HCT116 (cell line): ENCODE data around the gene HOXD8. TPM values are rescaled to one million over a fixed set of nuclear protein-coding genes. Genes with fewer than 3 reads are reported as not detected.

Source experiments
- ATAC-seq: fragments of 200-7000 bp; cut with Tn5 transposase; 2 replicates; pipeline ENCODE4 v1.9.1; 2020; ENCODE audit warnings: mild to moderate bottlenecking, moderate library complexity
- BruUV-seq: library from RNA; stranded (reverse); fragments of 400-500 nt; replicated peaks from 2 replicates; lab custom pipeline; 2021; lab: Mats Ljungman, UMichigan
- CTCF ChIA-PET: fragments of 300-600 bp; sonication (Branson Sonifier 250); formaldehyde crosslinking; loops from one replicate; lab custom pipeline; 2021; ENCODE audit warnings: antibody characterized with exemption; lab: Charles Lee
- POLR2A ChIA-PET: fragments of 300-600, 350-600 bp; sonication (Branson Sonifier 250); formaldehyde crosslinking; loops from one replicate; lab custom pipeline; 2021; ENCODE audit warnings: antibody characterized with exemption; lab: Charles Lee
- RAD21 ChIA-PET, 2 experiments: fragments of 300-600 bp; sonication (Branson Sonifier 250); formaldehyde crosslinking; loops; one replicate each; lab custom pipeline; 2023; ENCODE audit warnings: low total read pairs in 2 of 2; ENCODE audit not compliant: uncharacterized antibody in 2 of 2, unreplicated experiment in 2 of 2, low non-redundant PET in 1 of 2; lab: Charles Lee
- DNase-seq: peaks from one replicate; pipeline ENCODE4 v3.0.0-alpha.2; 2010; ENCODE audit warnings: low read depth, low spot score
- H2AFZ ChIP-seq: fragments of 200-600 bp; shearing (Covaris generic), sonication (generic); 2 replicates; pipeline ENCODE4 v1.6.1; 2017; ENCODE audit warnings: low read depth, mixed run types, mixed read lengths, antibody characterized with exemption, low read length; ENCODE audit not compliant: poor library complexity, severe bottlenecking
- H3K27ac ChIP-seq: 2 replicates; pipeline ENCODE4 v1.5.1; 2012; ENCODE audit warnings: low read depth, low read length
- H3K27me3 ChIP-seq: fragments of 200-600 bp; sonication (generic); 2 replicates; pipeline ENCODE4 v1.6.1; 2016; ENCODE audit warnings: mixed run types, low read length, mixed read lengths; ENCODE audit not compliant: insufficient read depth
- H3K36me3 ChIP-seq, 2 experiments: fragments of 200-500 bp in 1 of 2; fragments of 200-600 bp in 1 of 2; sonication (Bioruptor generic) in 1 of 2; sonication (generic) in 1 of 2; 2 replicates each; pipeline versions ENCODE4 v1.5.1 to v1.6.1; 2014 to 2016; ENCODE audit warnings: low read length in 2 of 2, inconsistent platforms in 1 of 2, mixed read lengths in 1 of 2, mixed run types in 1 of 2; ENCODE audit not compliant: insufficient read depth in 2 of 2, control insufficient read depth in 1 of 2
- H3K4me1 ChIP-seq, 2 experiments: fragments of 200-600 bp in 1 of 2; sonication (generic) in 1 of 2; 2 replicates each; pipeline versions ENCODE4 v1.5.1 to v1.6.1; 2012 to 2017; ENCODE audit warnings: low read length in 2 of 2, inconsistent platforms in 1 of 2, mild to moderate bottlenecking in 1 of 2, mixed read lengths in 1 of 2, mixed run types in 1 of 2, moderate library complexity in 1 of 2; ENCODE audit not compliant: insufficient read depth in 2 of 2, control insufficient read depth in 1 of 2
- H3K4me2 ChIP-seq: fragments of 200-600 bp; sonication (generic); 2 replicates; pipeline ENCODE4 v1.6.1; 2017; ENCODE audit warnings: mixed run types, low read length, mixed read lengths
- H3K4me3 ChIP-seq, 2 experiments: fragments of 200-600 bp in 1 of 2; sonication (generic) in 1 of 2; replicated peaks in 1 of 2; 2 replicates each; pipeline ENCODE4 v1.5.1; 2011 to 2016; ENCODE audit warnings: low read length in 2 of 2, control low read depth in 1 of 2, low read depth in 1 of 2, mild to moderate bottlenecking in 1 of 2, mixed read lengths in 1 of 2, mixed run types in 1 of 2
- H3K79me2 ChIP-seq: fragments of 200-600 bp; sonication (generic); 2 replicates; pipeline ENCODE4 v1.6.1; 2017; ENCODE audit warnings: mild to moderate bottlenecking, mixed run types, low read length, moderate library complexity, mixed read lengths; ENCODE audit not compliant: insufficient read depth
- H3K9ac ChIP-seq: fragments of 200-600 bp; sonication (generic); 2 replicates; pipeline ENCODE4 v1.6.1; 2016; ENCODE audit warnings: low read length, mixed read lengths
- H3K9me2 ChIP-seq: fragments of 200-600 bp; sonication (generic), shearing (Covaris generic); 2 replicates; pipeline ENCODE4 v1.6.1; 2017; ENCODE audit warnings: mixed run types, mild to moderate bottlenecking, moderate library complexity; ENCODE audit not compliant: insufficient read depth
- H3K9me3 ChIP-seq, 2 experiments: fragments of 200-500 bp in 1 of 2; fragments of 200-600 bp in 1 of 2; sonication (Bioruptor generic) in 1 of 2; sonication (generic) in 1 of 2; 2 replicates each; pipeline ENCODE4 v1.6.1; 2014 to 2017; ENCODE audit warnings: low read length in 2 of 2, mixed read lengths in 2 of 2, inconsistent platforms in 1 of 2, low read depth in 1 of 2, mild to moderate bottlenecking in 1 of 2, mixed run types in 1 of 2, moderate library complexity in 1 of 2; ENCODE audit not compliant: control insufficient read depth in 1 of 2, insufficient read depth in 1 of 2
- H4K20me1 ChIP-seq: fragments of 200-600 bp; sonication (generic), shearing (Covaris generic); 2 replicates; pipeline ENCODE4 v1.6.1; 2017; ENCODE audit warnings: mixed run types, mild to moderate bottlenecking, moderate library complexity; ENCODE audit not compliant: insufficient read depth
- CBX3 ChIP-seq: IDR thresholded peaks from 2 replicates; pipeline ENCODE4 v1.6.1; 2012; ENCODE audit warnings: low read depth
- CTCF ChIP-seq, 3 experiments: fragments of 200-600 bp in 1 of 3; sonication (generic) in 1 of 3; IDR thresholded peaks in 2 of 3; conservative IDR thresholded peaks in 1 of 3; 2 replicates each; pipeline ENCODE4 v1.5.1; 2012 to 2017; ENCODE audit warnings: low read depth in 2 of 3, low read length in 2 of 3, antibody characterized with exemption in 1 of 3, borderline replicate concordance in 1 of 3, control low read depth in 1 of 3, mild to moderate bottlenecking in 1 of 3, mixed read lengths in 1 of 3, mixed run types in 1 of 3, moderate library complexity in 1 of 3; ENCODE audit not compliant: insufficient read depth in 1 of 3
- EGR1 ChIP-seq: IDR thresholded peaks from 2 replicates; pipeline ENCODE4 v1.6.1; 2012; ENCODE audit warnings: low read depth
- ELF1 ChIP-seq: IDR thresholded peaks from 2 replicates; pipeline ENCODE4 v1.6.1; 2012; ENCODE audit warnings: low read depth, borderline replicate concordance
- JUND ChIP-seq: IDR thresholded peaks from 2 replicates; pipeline ENCODE4 v1.6.1; 2012
- POLR2AphosphoS5 ChIP-seq: IDR thresholded peaks from 2 replicates; pipeline ENCODE4 v1.6.1; 2011; ENCODE audit warnings: mild to moderate bottlenecking, low read depth, low read length, moderate library complexity
- REST ChIP-seq: IDR thresholded peaks from 2 replicates; pipeline ENCODE4 v1.6.1; 2012; ENCODE audit warnings: low read depth
- SP1 ChIP-seq: IDR thresholded peaks from 2 replicates; pipeline ENCODE4 v1.6.1; 2012; ENCODE audit warnings: low read depth
- YY1 ChIP-seq: IDR thresholded peaks from 2 replicates; pipeline ENCODE4 v1.6.1; 2011; ENCODE audit warnings: low read length, low read depth, moderate library complexity, mild to moderate bottlenecking; ENCODE audit not compliant: insufficient replicate concordance; ENCODE audit errors: extremely low read depth
- ZFX ChIP-seq: fragments of 450-650 bp; IDR thresholded peaks from 2 replicates; pipeline ENCODE4 v1.6.1; 2017
- ZNF274 ChIP-seq: fragments of 200-500 bp; sonication (Bioruptor generic); IDR thresholded peaks from 2 replicates; pipeline ENCODE4 v1.6.1; 2014; ENCODE audit warnings: mild to moderate bottlenecking, low read depth, low read length, inconsistent platforms
- intact Hi-C: fragments of 100-400 bp; cut with micrococcal nuclease; formaldehyde crosslinking; loops from 2 replicates; pipeline ENCODE4 v1.10.0; 2022
- total RNA-seq: library from RNA; stranded (reverse); gene quantifications from one replicate; pipeline ENCODE4 v1.2.1, GENCODE V29; 2021; ENCODE audit not compliant: unreplicated experiment

HOXD8 gene
- total RNA-seq, 1 experiment from 2014 or later, result 6.0 TPM

GRCh38 chr2:176177580-176178037 lies 48.1 kb downstream of the HOXD8 start:
- Histone ChIP-seq H3K27ac (no peak overlapping the region), H3K27me3 (no peaks in the 10 kb centered on the region), H3K79me2 (no peaks in the 10 kb centered on the region), H3K4me1 (no peaks in the 10 kb centered on the region), H4K20me1 (no peaks in the 10 kb centered on the region), H3K4me2 (no peak overlapping the region), H3K36me3 (no peaks in the 10 kb centered on the region), H3K9me2 (no peaks in the 10 kb centered on the region), H3K4me3 (no peak overlapping the region), H2AFZ (no peak overlapping the region), H3K9me3 (no peaks in the 10 kb centered on the region), H3K9ac (no peak overlapping the region)
- CTCF ChIA-PET, result no interaction called here
- no TSS peak for BruUV-seq
- DNase-seq (no peak), ATAC-seq (no peak)
- intact Hi-C loops, result no loop called here
- RAD21 ChIA-PET, result no interaction called here
- POLR2A ChIA-PET, result no interaction called here
- TF ChIP-seq CBX3 (no peak), JUND (no peak), ELF1 (no peak), POLR2AphosphoS5 (no peak), ZNF274 (no peak)

DNA sequence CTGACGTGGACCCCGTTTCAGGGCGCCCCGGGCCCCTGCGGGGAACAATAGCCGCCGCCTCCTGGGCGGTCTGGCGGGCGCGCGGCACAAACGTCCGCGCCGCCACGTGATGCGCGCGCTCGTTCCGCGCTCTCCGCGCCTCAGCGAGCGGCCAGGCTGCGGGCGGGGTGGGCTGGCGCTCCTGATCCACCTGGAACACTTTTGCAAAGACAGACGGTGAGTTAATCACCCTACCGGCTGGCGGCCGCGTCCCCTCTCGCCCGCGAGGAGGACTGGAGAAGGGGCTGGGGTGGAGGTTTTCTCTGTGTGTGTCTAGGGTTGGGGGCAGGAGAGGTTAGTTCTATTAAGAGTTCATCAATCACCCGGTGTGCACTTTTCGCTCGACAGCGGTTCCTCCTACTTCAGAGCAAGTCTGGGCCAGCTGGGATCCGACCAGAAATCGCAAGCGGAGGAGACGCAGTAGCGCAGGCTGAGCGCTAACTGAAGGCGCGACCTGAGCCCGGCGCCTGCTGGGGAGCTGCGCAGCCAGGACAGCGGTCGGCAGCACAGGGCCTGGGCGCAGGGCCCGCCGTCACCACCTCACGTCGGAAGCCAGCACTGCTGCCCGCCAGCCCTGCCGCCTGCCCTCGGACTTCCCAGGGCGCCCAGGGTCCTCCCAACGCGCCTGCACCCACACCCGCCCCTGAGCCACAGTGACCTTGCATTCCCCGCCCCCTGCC lies 48.7 kb downstream of the HOXD8 start:
- no TSS peak for BruUV-seq

More for the DNA sequence above, 48.7 kb downstream of the HOXD8 start:
- no peak for ATAC-seq
- H3K27ac ChIP-seq, result no peak overlapping the region
- no peaks in the 10 kb centered on the region for H3K9me2 ChIP-seq
- ChIA-PET POLR2A (no interaction called here), CTCF (no interaction called here), RAD21 (no interaction called here)
- no peaks in the 10 kb centered on the region for H3K9me3 ChIP-seq
- H2AFZ ChIP-seq, result no peak overlapping the region
- no peak overlapping the region for H3K9ac ChIP-seq
- H3K79me2 ChIP-seq, result no peaks in the 10 kb centered on the region
- no peak overlapping the region for H3K4me2 ChIP-seq
- intact Hi-C loops, result no loop called here
- TF ChIP-seq YY1, result no peak
- no peak for TF ChIP-seq SP1
- TF ChIP-seq CTCF (IDR thresholded peaks at IDR 0.05 in 2 of 3, conservative IDR thresholded peaks at IDR 0.05 in 1 of 3; ENCODE audit: borderline replicate concordance in 1 of 3, insufficient read depth in 1 of 3, low read depth in 2 of 3, low read length in 2 of 3), result no peak
- no peak for TF ChIP-seq JUND
- no peak for TF ChIP-seq REST
- no peak for TF ChIP-seq ZFX
- TF ChIP-seq EGR1, result no peak
- H3K36me3 ChIP-seq, result no peaks in the 10 kb centered on the region
- H3K4me1 ChIP-seq, result no peaks in the 10 kb centered on the region
- no peaks in the 10 kb centered on the region for H3K27me3 ChIP-seq
- H4K20me1 ChIP-seq, result no peaks in the 10 kb centered on the region
- no peak overlapping the region for H3K4me3 ChIP-seq
- no peak for DNase-seq
